Liver (tissue), 9 donors: Measurements from ENCODE around the gene ACAN. TPM values are rescaled to one million over a fixed set of nuclear protein-coding genes. Genes with fewer than 3 reads are reported as not detected.

ENCODE experiments used
- DNase-seq: peaks from one replicate; pipeline ENCODE4 v3.0.0-alpha.2; 2017; ENCODE audit warnings: low spot score
- H3K27ac ChIP-seq, 2 donors: one replicate each; pipeline ENCODE4 v1.7.0; 2013; ENCODE audit warnings: inconsistent platforms in 2 of 2, low read length in 2 of 2, control low read depth in 1 of 2, low read depth in 1 of 2, mild to moderate bottlenecking in 1 of 2
- H3K27me3 ChIP-seq, 4 donors: one replicate each; pipeline versions ENCODE4 v1.6.1 to v1.7.0; 2013; ENCODE audit warnings: low read length in 3 of 4, inconsistent platforms in 1 of 4, mild to moderate bottlenecking in 1 of 4, moderate library complexity in 1 of 4; ENCODE audit not compliant: control insufficient read depth in 4 of 4, insufficient read depth in 4 of 4
- H3K36me3 ChIP-seq, 4 donors: one replicate each; pipeline versions ENCODE4 v1.6.1 to v1.7.0; 2013; ENCODE audit warnings: low read length in 3 of 4, mild to moderate bottlenecking in 3 of 4, low read depth in 1 of 4, moderate library complexity in 1 of 4; ENCODE audit not compliant: control insufficient read depth in 4 of 4, insufficient read depth in 3 of 4
- H3K4me1 ChIP-seq, 4 donors: one replicate each; pipeline versions ENCODE4 v1.6.1 to v1.7.0; 2013; ENCODE audit warnings: low read length in 3 of 4, mild to moderate bottlenecking in 3 of 4, moderate library complexity in 1 of 4; ENCODE audit not compliant: control insufficient read depth in 4 of 4, insufficient read depth in 4 of 4
- H3K4me3 ChIP-seq, 3 donors: one replicate each; pipeline versions ENCODE4 v1.6.1 to v1.7.0; 2013; ENCODE audit warnings: low read length in 3 of 3, control low read depth in 1 of 3, low read depth in 1 of 3, mild to moderate bottlenecking in 1 of 3
- H3K9ac ChIP-seq, 2 donors: one replicate each; pipeline ENCODE4 v1.7.0; 2013; ENCODE audit warnings: low read length in 2 of 2, mild to moderate bottlenecking in 2 of 2, moderate library complexity in 2 of 2, control low read depth in 1 of 2, low read depth in 1 of 2
- H3K9me3 ChIP-seq, 4 donors: one replicate each; pipeline versions ENCODE4 v1.6.1 to v1.7.0; 2013; ENCODE audit warnings: low read length in 3 of 4; ENCODE audit not compliant: control insufficient read depth in 4 of 4
- ATF3 ChIP-seq: IDR thresholded peaks from 2 replicates; pipeline ENCODE4 v1.6.1; 2016; ENCODE audit warnings: antibody characterized with exemption
- EGR1 ChIP-seq, 2 donors: IDR thresholded peaks; 2 replicates each; pipeline ENCODE4 v1.6.1; 2016 to 2018; ENCODE audit warnings: antibody characterized with exemption in 2 of 2, low read depth in 2 of 2
- FOXA1 ChIP-seq: IDR thresholded peaks from 2 replicates; pipeline ENCODE4 v1.6.1; 2016; ENCODE audit warnings: antibody characterized with exemption
- FOXA2 ChIP-seq: IDR thresholded peaks from 2 replicates; pipeline ENCODE4 v1.6.1; 2016; ENCODE audit warnings: antibody characterized with exemption
- GABPA ChIP-seq, 2 donors: IDR thresholded peaks in 1 of 2; conservative IDR thresholded peaks in 1 of 2; 2 replicates each; pipeline ENCODE4 v1.6.1; 2016; ENCODE audit warnings: antibody characterized with exemption in 2 of 2, mild to moderate bottlenecking in 1 of 2, moderate library complexity in 1 of 2
- HNF4A ChIP-seq, 2 donors: conservative IDR thresholded peaks; 2 replicates each; pipeline ENCODE4 v1.6.1; 2016; ENCODE audit warnings: antibody characterized with exemption in 2 of 2, mild to moderate bottlenecking in 2 of 2
- HNF4G ChIP-seq: IDR thresholded peaks from 2 replicates; pipeline ENCODE4 v1.6.1; 2016; ENCODE audit warnings: antibody characterized with exemption
- JUND ChIP-seq, 2 donors: IDR thresholded peaks; 2 replicates each; pipeline ENCODE4 v1.6.1; 2016; ENCODE audit warnings: antibody characterized with exemption in 2 of 2
- MAX ChIP-seq: IDR thresholded peaks from 2 replicates; pipeline ENCODE4 v1.6.1; 2016; ENCODE audit warnings: antibody characterized with exemption
- NR2F2 ChIP-seq: IDR thresholded peaks from 2 replicates; pipeline ENCODE4 v1.6.1; 2016; ENCODE audit warnings: antibody characterized with exemption
- RAD21 ChIP-seq, 2 donors: IDR thresholded peaks; 2 replicates each; pipeline ENCODE4 v1.6.1; 2016; ENCODE audit warnings: antibody characterized with exemption in 2 of 2, mild to moderate bottlenecking in 2 of 2
- RXRA ChIP-seq, 2 donors: IDR thresholded peaks; 2 replicates each; pipeline ENCODE4 v1.6.1; 2017 to 2018; ENCODE audit warnings: antibody characterized with exemption in 2 of 2, mild to moderate bottlenecking in 1 of 2
- SP1 ChIP-seq: IDR thresholded peaks from 2 replicates; pipeline ENCODE4 v1.6.1; 2018; ENCODE audit warnings: antibody characterized with exemption, mild to moderate bottlenecking
- TAF1 ChIP-seq: conservative IDR thresholded peaks from 2 replicates; pipeline ENCODE4 v1.6.1; 2016; ENCODE audit warnings: antibody characterized with exemption, mild to moderate bottlenecking
- YY1 ChIP-seq: IDR thresholded peaks from 2 replicates; pipeline ENCODE4 v1.6.1; 2016; ENCODE audit warnings: antibody characterized with exemption, mild to moderate bottlenecking
- ZBTB33 ChIP-seq: IDR thresholded peaks from 2 replicates; pipeline ENCODE4 v1.6.1; 2016; ENCODE audit warnings: antibody characterized with exemption
- WGBS: extraction: QIAGEN DNeasy Blood & Tissue Kit; methylation state at CpG from one replicate; pipeline ENCODE4 v1.1.7; 2013; 5-methylcytosine and 5-hydroxymethylcytosine counted together
- polyA plus RNA-seq, 2 donors: library from polyadenylated mRNA; stranded (reverse) in 1 of 2; unstranded in 1 of 2; fragments of 200-250 nt in 1 of 2; fragments of >200 nt in 1 of 2; fragmentation: Nextera tagmentation in 1 of 2; extraction: Ambion mirVana in 1 of 2; gene quantifications; one replicate each; pipeline versions ENCODE4 v1.2.1 to v1.2.3, GENCODE V29; 2013 to 2015
- total RNA-seq, 2 donors: library from RNA; depleted of rRNA; stranded (reverse); fragments of >200 nt; gene quantifications; one replicate each; pipeline ENCODE4 v1.2.3, GENCODE V29; 2014
- TF ChIP-seq, protein P1 (sequence below): IDR thresholded peaks from 2 replicates; pipeline ENCODE4 v1.6.1; 2016; ENCODE audit warnings: antibody characterized with exemption, mild to moderate bottlenecking
- TF ChIP-seq, protein P2 (sequence below): fragments of 150-350 bp; IDR thresholded peaks from 2 replicates; pipeline ENCODE4 v1.5.1; 2017; ENCODE audit warnings: improper control_type of control experiment, low read depth, low read length; ENCODE audit not compliant: missing input control
- donor health status: healthy.
- donor health status: healthy.
- donor health status: healthy.
- donor health status: healthy.
- donor health status: healthy.

Gene ACAN
- total and polyA plus RNA-seq, 4 donors: under 0.01 to 0.05 (median under 0.01) TPM; not detected in 1

- Histone ChIP-seq H3K9me3 (no peaks in the 10 kb centered on the region), H3K9ac (no peak overlapping the region), H3K4me1 (no peaks in the 10 kb centered on the region), H3K36me3 (no peaks in the 10 kb centered on the region), H3K4me3 (no peak overlapping the region), H3K27ac (no peak overlapping the region), H3K27me3 (no peaks in the 10 kb centered on the region)
- no peak for DNase-seq
- 63% methylated on average over 8 of the region's 8 CpGs for WGBS
- TF ChIP-seq YY1: no peak
- TF ChIP-seq GABPA (IDR thresholded peaks at IDR 0.05 in 1 of 2, conservative IDR thresholded peaks at IDR 0.05 in 1 of 2): no peak
- TF ChIP-seq RAD21 (IDR thresholded peaks at IDR 0.05): no peak
- TF ChIP-seq, protein P1, sequence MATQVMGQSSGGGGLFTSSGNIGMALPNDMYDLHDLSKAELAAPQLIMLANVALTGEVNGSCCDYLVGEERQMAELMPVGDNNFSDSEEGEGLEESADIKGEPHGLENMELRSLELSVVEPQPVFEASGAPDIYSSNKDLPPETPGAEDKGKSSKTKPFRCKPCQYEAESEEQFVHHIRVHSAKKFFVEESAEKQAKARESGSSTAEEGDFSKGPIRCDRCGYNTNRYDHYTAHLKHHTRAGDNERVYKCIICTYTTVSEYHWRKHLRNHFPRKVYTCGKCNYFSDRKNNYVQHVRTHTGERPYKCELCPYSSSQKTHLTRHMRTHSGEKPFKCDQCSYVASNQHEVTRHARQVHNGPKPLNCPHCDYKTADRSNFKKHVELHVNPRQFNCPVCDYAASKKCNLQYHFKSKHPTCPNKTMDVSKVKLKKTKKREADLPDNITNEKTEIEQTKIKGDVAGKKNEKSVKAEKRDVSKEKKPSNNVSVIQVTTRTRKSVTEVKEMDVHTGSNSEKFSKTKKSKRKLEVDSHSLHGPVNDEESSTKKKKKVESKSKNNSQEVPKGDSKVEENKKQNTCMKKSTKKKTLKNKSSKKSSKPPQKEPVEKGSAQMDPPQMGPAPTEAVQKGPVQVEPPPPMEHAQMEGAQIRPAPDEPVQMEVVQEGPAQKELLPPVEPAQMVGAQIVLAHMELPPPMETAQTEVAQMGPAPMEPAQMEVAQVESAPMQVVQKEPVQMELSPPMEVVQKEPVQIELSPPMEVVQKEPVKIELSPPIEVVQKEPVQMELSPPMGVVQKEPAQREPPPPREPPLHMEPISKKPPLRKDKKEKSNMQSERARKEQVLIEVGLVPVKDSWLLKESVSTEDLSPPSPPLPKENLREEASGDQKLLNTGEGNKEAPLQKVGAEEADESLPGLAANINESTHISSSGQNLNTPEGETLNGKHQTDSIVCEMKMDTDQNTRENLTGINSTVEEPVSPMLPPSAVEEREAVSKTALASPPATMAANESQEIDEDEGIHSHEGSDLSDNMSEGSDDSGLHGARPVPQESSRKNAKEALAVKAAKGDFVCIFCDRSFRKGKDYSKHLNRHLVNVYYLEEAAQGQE: no peak
- no peak for TF ChIP-seq JUND (IDR thresholded peaks at IDR 0.05)
- no peak for TF ChIP-seq FOXA2
- no peak for TF ChIP-seq RXRA (IDR thresholded peaks at IDR 0.05)
- no peak for TF ChIP-seq EGR1 (IDR thresholded peaks at IDR 0.05; ENCODE audit: low read depth in 2 of 2)
- TF ChIP-seq SP1: no peak
- TF ChIP-seq FOXA1: no peak
- no peak for TF ChIP-seq ZBTB33
- TF ChIP-seq, protein P2, sequence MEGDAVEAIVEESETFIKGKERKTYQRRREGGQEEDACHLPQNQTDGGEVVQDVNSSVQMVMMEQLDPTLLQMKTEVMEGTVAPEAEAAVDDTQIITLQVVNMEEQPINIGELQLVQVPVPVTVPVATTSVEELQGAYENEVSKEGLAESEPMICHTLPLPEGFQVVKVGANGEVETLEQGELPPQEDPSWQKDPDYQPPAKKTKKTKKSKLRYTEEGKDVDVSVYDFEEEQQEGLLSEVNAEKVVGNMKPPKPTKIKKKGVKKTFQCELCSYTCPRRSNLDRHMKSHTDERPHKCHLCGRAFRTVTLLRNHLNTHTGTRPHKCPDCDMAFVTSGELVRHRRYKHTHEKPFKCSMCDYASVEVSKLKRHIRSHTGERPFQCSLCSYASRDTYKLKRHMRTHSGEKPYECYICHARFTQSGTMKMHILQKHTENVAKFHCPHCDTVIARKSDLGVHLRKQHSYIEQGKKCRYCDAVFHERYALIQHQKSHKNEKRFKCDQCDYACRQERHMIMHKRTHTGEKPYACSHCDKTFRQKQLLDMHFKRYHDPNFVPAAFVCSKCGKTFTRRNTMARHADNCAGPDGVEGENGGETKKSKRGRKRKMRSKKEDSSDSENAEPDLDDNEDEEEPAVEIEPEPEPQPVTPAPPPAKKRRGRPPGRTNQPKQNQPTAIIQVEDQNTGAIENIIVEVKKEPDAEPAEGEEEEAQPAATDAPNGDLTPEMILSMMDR: no peak
- no peak for TF ChIP-seq ATF3
- TF ChIP-seq MAX: no peak
- no peak for TF ChIP-seq HNF4A (conservative IDR thresholded peaks at IDR 0.05)
- no peak for TF ChIP-seq NR2F2
- TF ChIP-seq TAF1: no peak
- TF ChIP-seq HNF4G: no peak
These were observed 20.8 kb upstream of the ACAN start for GRCh38 chr15:88782465-88782864.
